Adrenal gland (tissue), 5 donors: ENCODE measurements around the gene TRIM62.

Experiments
- POLR2A ChIP-seq, 2 donors: fragments of 450-650 bp; IDR thresholded peaks; one replicate each; pipeline ENCODE4 v1.6.1; 2017; ENCODE audit warnings: antibody characterized with exemption in 2 of 2, mild to moderate bottlenecking in 2 of 2, moderate library complexity in 1 of 2
- TF ChIP-seq, protein P1 (sequence below), 6 experiments: fragments of 450-650 bp in 4 of 6; fragments of 200-600 bp in 2 of 6; sonication (generic) in 1 of 6; IDR thresholded peaks; 1 replicate in 5 of 6; 2 replicates in 1 of 6; pipeline versions ENCODE4 v1.5.1 to v1.8.0; 2016 to 2021; ENCODE audit warnings: antibody characterized with exemption in 6 of 6, mild to moderate bottlenecking in 2 of 6, moderate library complexity in 1 of 6
- donor health status: DM: no; HTN: no; CAD: no.

DNA sequence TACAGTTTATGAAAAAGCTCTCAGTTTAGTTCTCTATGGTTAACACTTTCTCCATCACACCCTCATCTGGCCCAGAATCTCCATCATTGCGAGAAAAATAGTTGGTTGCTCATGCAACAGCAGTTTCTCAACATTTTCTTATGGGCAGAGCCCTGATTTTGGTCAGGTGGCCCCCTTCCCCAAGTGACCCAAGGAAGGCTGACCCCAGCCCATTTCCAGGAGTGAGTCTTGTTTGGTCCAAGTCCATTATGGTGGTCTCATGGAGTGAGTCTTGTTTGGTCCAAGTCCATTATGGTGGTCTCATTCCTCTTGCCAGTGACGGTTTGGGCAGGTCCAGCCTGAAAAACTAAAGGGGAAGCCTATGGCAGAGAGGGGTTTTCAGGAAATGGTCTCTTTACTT lies 1.5 kb upstream of the TRIM62 start:
- TF ChIP-seq, protein P1, sequence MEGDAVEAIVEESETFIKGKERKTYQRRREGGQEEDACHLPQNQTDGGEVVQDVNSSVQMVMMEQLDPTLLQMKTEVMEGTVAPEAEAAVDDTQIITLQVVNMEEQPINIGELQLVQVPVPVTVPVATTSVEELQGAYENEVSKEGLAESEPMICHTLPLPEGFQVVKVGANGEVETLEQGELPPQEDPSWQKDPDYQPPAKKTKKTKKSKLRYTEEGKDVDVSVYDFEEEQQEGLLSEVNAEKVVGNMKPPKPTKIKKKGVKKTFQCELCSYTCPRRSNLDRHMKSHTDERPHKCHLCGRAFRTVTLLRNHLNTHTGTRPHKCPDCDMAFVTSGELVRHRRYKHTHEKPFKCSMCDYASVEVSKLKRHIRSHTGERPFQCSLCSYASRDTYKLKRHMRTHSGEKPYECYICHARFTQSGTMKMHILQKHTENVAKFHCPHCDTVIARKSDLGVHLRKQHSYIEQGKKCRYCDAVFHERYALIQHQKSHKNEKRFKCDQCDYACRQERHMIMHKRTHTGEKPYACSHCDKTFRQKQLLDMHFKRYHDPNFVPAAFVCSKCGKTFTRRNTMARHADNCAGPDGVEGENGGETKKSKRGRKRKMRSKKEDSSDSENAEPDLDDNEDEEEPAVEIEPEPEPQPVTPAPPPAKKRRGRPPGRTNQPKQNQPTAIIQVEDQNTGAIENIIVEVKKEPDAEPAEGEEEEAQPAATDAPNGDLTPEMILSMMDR (IDR thresholded peaks at IDR 0.05) = no peak
- no peak for TF ChIP-seq POLR2A (IDR thresholded peaks at IDR 0.05)
